ENCODE results near the gene RNF11.

- TF ChIP-seq CTCF (IDR thresholded peaks at IDR 0.05) (no peak), POLR2A (IDR thresholded peaks at IDR 0.05) (no peak)
Measured at GRCh38 chr1:51214615-51215131, 21.4 kb upstream of the RNF11 start.
